Measurements from ENCODE around the gene EPS8L1.
"Not testable (repeated sequence)": the region's sequence is repeated elsewhere in the genome, so short reads cannot be mapped to it uniquely, and the experiment has no call there.

- not testable (repeated sequence) for TF ChIP-seq POLR2A (IDR thresholded peaks at IDR 0.05; ENCODE audit: low read length); GATA1 (IDR thresholded peaks at IDR 0.05; ENCODE audit: low read depth, low read length)
Measured at GRCh38 chr19:55032976-55033643, 42.6 kb upstream of the EPS8L1 start.
